H1 (cell line): ENCODE results near the gene COL27A1. TPM values are rescaled to one million over a fixed set of nuclear protein-coding genes. Genes with fewer than 3 reads are reported as not detected.

Experiments
- CTCF ChIA-PET: fragments of 300-600 bp; sonication (Branson Sonifier 250); formaldehyde crosslinking; loops from one replicate; lab custom pipeline; 2021; ENCODE audit not compliant: partially characterized antibody; lab: Charles Lee
- POLR2A ChIA-PET: fragments of 300-600 bp; sonication (Branson Sonifier 250); formaldehyde crosslinking; loops from one replicate; lab custom pipeline; 2021; ENCODE audit warnings: inconsistent platforms; ENCODE audit not compliant: partially characterized antibody; lab: Charles Lee
- DNase-seq, 2 experiments: peaks; one replicate each; pipeline versions ENCODE4 v3.0.0 to v3.0.0-alpha.2; 2010 to 2022; ENCODE audit warnings: low spot score in 2 of 2, low read depth in 1 of 2, mixed read lengths in 1 of 2
- FAIRE-seq: peaks from 2 replicates; lab custom pipeline; 2011; peaks lifted over from hg19 to GRCh38; lab: Jason Lieb, UNC
- H2AFZ ChIP-seq: 2 replicates; pipeline ENCODE4 v1.8.1; 2012; ENCODE audit warnings: low read length, inconsistent platforms
- H2AK5ac ChIP-seq: 2 replicates; pipeline ENCODE4 v1.6.1; 2013; ENCODE audit warnings: low read depth, low read length
- H2BK120ac ChIP-seq: replicated peaks from 2 replicates; pipeline ENCODE3; 2013; ENCODE audit warnings: low read depth, low read length, inconsistent platforms
- H2BK12ac ChIP-seq: 2 replicates; pipeline ENCODE4 v1.6.1; 2013; ENCODE audit warnings: low read depth, low read length
- H2BK15ac ChIP-seq: 2 replicates; pipeline ENCODE4 v1.6.1; 2013; ENCODE audit warnings: low read length
- H2BK20ac ChIP-seq: 2 replicates; pipeline ENCODE4 v1.6.1; 2013; ENCODE audit warnings: low read length
- H2BK5ac ChIP-seq: 2 replicates; pipeline ENCODE4 v1.6.1; 2013; ENCODE audit warnings: low read depth, low read length
- H3K14ac ChIP-seq: 2 replicates; pipeline ENCODE4 v1.6.1; 2013; ENCODE audit warnings: inconsistent platforms; ENCODE audit not compliant: insufficient read length
- H3K18ac ChIP-seq: 2 replicates; pipeline ENCODE4 v1.6.1; 2013; ENCODE audit warnings: low read length; ENCODE audit errors: extremely low read depth
- H3K23ac ChIP-seq: 2 replicates; pipeline ENCODE4 v1.6.1; 2013; ENCODE audit warnings: inconsistent platforms; ENCODE audit not compliant: insufficient read length
- H3K23me2 ChIP-seq: 2 replicates; pipeline ENCODE4 v1.6.1; 2013; ENCODE audit warnings: low read depth, low read length
- H3K27ac ChIP-seq: 2 replicates; pipeline ENCODE4 v1.6.1; 2011; ENCODE audit warnings: low read depth, low read length, inconsistent platforms
- H3K27me3 ChIP-seq, 4 experiments: replicated peaks in 1 of 4; 1 replicate in 1 of 4; 2 replicates in 3 of 4; pipeline versions ENCODE4 v1.6.1 to v1.8.1; 2011 to 2013; ENCODE audit warnings: low read length in 3 of 4, mild to moderate bottlenecking in 3 of 4, inconsistent platforms in 2 of 4, mixed read lengths in 2 of 4, moderate library complexity in 1 of 4; ENCODE audit not compliant: control insufficient read depth in 3 of 4, insufficient read depth in 3 of 4; ENCODE audit errors: extremely low read depth in 1 of 4
- H3K36me3 ChIP-seq, 4 experiments: 2 replicates each; pipeline versions ENCODE4 v1.6.1 to v1.8.1; 2011 to 2013; ENCODE audit warnings: mild to moderate bottlenecking in 4 of 4, low read length in 3 of 4, moderate library complexity in 2 of 4, control low read depth in 1 of 4, inconsistent platforms in 1 of 4; ENCODE audit not compliant: insufficient read depth in 4 of 4, control insufficient read depth in 2 of 4
- H3K4ac ChIP-seq: replicated peaks from 2 replicates; pipeline ENCODE3; 2013; ENCODE audit warnings: low read length, low read depth, mixed read lengths, inconsistent platforms; ENCODE audit not compliant: insufficient read length
- H3K4me1 ChIP-seq, 4 experiments: replicated peaks in 1 of 4; 1 replicate in 1 of 4; 2 replicates in 3 of 4; pipeline versions ENCODE4 v1.6.1 to v1.8.1; 2011 to 2013; ENCODE audit warnings: low read length in 3 of 4, inconsistent platforms in 2 of 4, mixed read lengths in 1 of 4; ENCODE audit not compliant: insufficient read depth in 4 of 4, control insufficient read depth in 3 of 4
- H3K4me2 ChIP-seq, 2 experiments: 2 replicates each; pipeline versions ENCODE4 v1.6.1 to v1.8.1; 2011 to 2013; ENCODE audit warnings: low read depth in 2 of 2, low read length in 2 of 2, control low read depth in 1 of 2, inconsistent platforms in 1 of 2, mild to moderate bottlenecking in 1 of 2; ENCODE audit not compliant: insufficient read depth in 1 of 2
- H3K4me3 ChIP-seq, 4 experiments: fragments of 200-600, 300-600 bp in 1 of 4; sonication (generic), shearing (Covaris generic), sonication (Bioruptor Twin) in 1 of 4; 2 replicates each; pipeline versions ENCODE4 v1.5.1 to v1.8.1; 2011 to 2016; ENCODE audit warnings: low read length in 4 of 4, low read depth in 3 of 4, control low read depth in 2 of 4, inconsistent platforms in 2 of 4, mild to moderate bottlenecking in 2 of 4, mixed read lengths in 1 of 4, moderate library complexity in 1 of 4; ENCODE audit not compliant: insufficient read depth in 2 of 4; ENCODE audit errors: extremely low read depth in 1 of 4
- H3K56ac ChIP-seq: replicated peaks from 2 replicates; pipeline ENCODE3; 2013; ENCODE audit warnings: low read depth, mild to moderate bottlenecking, mixed read lengths, low read length, inconsistent platforms; ENCODE audit not compliant: insufficient read length
- H3K79me1 ChIP-seq: 2 replicates; pipeline ENCODE4 v1.6.1; 2013; ENCODE audit warnings: low read depth, low read length, control low read depth
- H3K79me2 ChIP-seq, 2 experiments: 2 replicates each; pipeline versions ENCODE4 v1.6.1 to v1.8.1; 2012 to 2013; ENCODE audit warnings: low read length in 2 of 2, mild to moderate bottlenecking in 2 of 2, inconsistent platforms in 1 of 2; ENCODE audit not compliant: insufficient read depth in 2 of 2, control insufficient read depth in 1 of 2
- H3K9ac ChIP-seq, 4 experiments: replicated peaks in 1 of 4; 1 replicate in 1 of 4; 2 replicates in 3 of 4; pipeline versions ENCODE4 v1.6.1 to v1.8.1; 2011 to 2013; ENCODE audit warnings: low read depth in 3 of 4, low read length in 3 of 4, control low read depth in 2 of 4, mild to moderate bottlenecking in 2 of 4, moderate library complexity in 2 of 4, inconsistent platforms in 1 of 4; ENCODE audit errors: extremely low read depth in 1 of 4
- H3K9me3 ChIP-seq, 2 experiments: 2 replicates each; pipeline versions ENCODE4 v1.6.1 to v1.8.1; 2012 to 2013; ENCODE audit warnings: mild to moderate bottlenecking in 2 of 2, moderate library complexity in 2 of 2, control low read depth in 1 of 2, inconsistent platforms in 1 of 2, low read depth in 1 of 2, low read length in 1 of 2, mixed read lengths in 1 of 2; ENCODE audit not compliant: insufficient read depth in 2 of 2
- H4K20me1 ChIP-seq, 2 experiments: replicated peaks in 1 of 2; 2 replicates each; pipeline versions ENCODE3 to v1.8.1; 2011 to 2013; ENCODE audit warnings: inconsistent platforms in 2 of 2, low read length in 2 of 2, mild to moderate bottlenecking in 1 of 2; ENCODE audit not compliant: insufficient read depth in 2 of 2, control insufficient read depth in 1 of 2
- H4K5ac ChIP-seq: 2 replicates; pipeline ENCODE4 v1.6.1; 2013; ENCODE audit warnings: low read length, low read depth, mixed read lengths, inconsistent platforms; ENCODE audit not compliant: insufficient read length
- H4K8ac ChIP-seq: 2 replicates; pipeline ENCODE4 v1.8.0; 2013; ENCODE audit warnings: mild to moderate bottlenecking, moderate library complexity, low read length, inconsistent platforms; ENCODE audit not compliant: insufficient read depth; ENCODE audit errors: extremely low read depth
- H4K91ac ChIP-seq: replicated peaks from 2 replicates; pipeline ENCODE3; 2013; ENCODE audit warnings: low read length, mixed read lengths, inconsistent platforms; ENCODE audit not compliant: insufficient read length
- WGBS, 2 experiments: shearing (Covaris generic) in 1 of 2; methylation state at CpG; one replicate each; pipeline versions ENCODE4 v1.1.6 to v1.1.7; 2013 to 2015; ENCODE audit warnings: low lambda C conversion rate in 2 of 2, mixed read lengths in 2 of 2, inconsistent platforms in 1 of 2, low coverage in 1 of 2, missing lambda C conversion rate in 1 of 2; ENCODE audit not compliant: insufficient replicate concordance in 2 of 2, insufficient coverage in 1 of 2, insufficient read length in 1 of 2; ENCODE audit errors: extremely low coverage in 1 of 2, missing lambda C conversion rate in 1 of 2; 5-methylcytosine and 5-hydroxymethylcytosine counted together
- polyA plus RNA-seq, 7 experiments: library from polyadenylated mRNA; depleted of rRNA in 3 of 7; stranded (reverse) in 5 of 7; unstranded in 2 of 7; fragments of >200 nt in 5 of 7; fragments of 200-250 nt in 2 of 7; gene quantifications; 1 replicate in 5 of 7; 2 replicates in 1 of 7; 4 replicates in 1 of 7; pipeline versions ENCODE4 v1.2.1 to v1.2.3, GENCODE V29; 2011 to 2013; ENCODE audit warnings: missing spikeins in 2 of 7, mixed read lengths in 2 of 7
- total RNA-seq: library from RNA; stranded (reverse); fragmentation: NEBNext Ultra II Directional; extraction: Animal tissue kit (Norgen Biotek cat#: 25700); gene quantifications from 2 replicates; pipeline ENCODE4 v1.2.1, GENCODE V29; 2021

The COL27A1 gene
- total and polyA plus RNA-seq, 2 of the 8 experiments (the other 6 are each of a cell fraction or from before 2014, with no cell fraction given) = 15.1 to 22.8 TPM

DNA sequence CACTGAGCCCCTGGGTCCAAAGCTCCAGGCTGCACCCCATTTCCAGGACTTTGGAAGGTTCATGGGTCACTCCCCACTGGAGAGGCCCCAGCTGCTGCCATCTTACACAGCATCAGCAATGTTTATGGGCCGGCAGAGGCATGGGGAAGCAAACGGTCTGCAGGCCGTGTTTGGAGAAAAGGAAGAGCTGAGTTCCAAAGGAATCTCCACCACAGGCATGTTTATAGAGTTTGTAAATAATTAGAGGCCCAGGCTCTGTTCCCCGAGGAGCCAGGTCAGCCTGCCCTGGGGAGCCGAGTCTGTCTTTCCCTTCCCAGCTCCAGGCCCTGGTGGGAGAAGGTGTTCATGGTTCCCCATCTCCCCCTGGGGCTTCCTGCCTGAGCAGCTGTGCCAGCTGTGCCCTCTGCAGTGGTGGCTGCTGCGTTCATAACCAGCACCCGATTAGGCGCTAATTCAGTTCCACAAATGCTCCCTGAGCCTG, 64.8 kb downstream of the COL27A1 start:
- DNase-seq (no peak), FAIRE-seq (no peak)
- no peak overlapping the region for H2AK5ac ChIP-seq
- H2BK12ac ChIP-seq = no peak overlapping the region
- H3K4me3 ChIP-seq = no peak overlapping the region
- no peak overlapping the region for H2BK20ac ChIP-seq
- peaks cover 0 to 2% (median under 1%) of the 10 kb centered on the region in 4 experiments; a peak in 3 of 7 replicates for H3K4me1 ChIP-seq
- H3K56ac ChIP-seq = no peak overlapping the region
- no peaks in the 10 kb centered on the region for H3K27me3 ChIP-seq
- H2AFZ ChIP-seq = no peak overlapping the region
- H3K79me1 ChIP-seq = no peaks in the 10 kb centered on the region; the same call in 1 of the 2 replicates
- H3K9ac ChIP-seq = no peak overlapping the region
- no peak overlapping the region for H3K4ac ChIP-seq
- no peak overlapping the region for H3K14ac ChIP-seq
- ChIA-PET CTCF (interaction anchor here (0.8 to 2.2 kb wide), 6 partner anchors 9 to 112 kb away, joined by 3 to 6 read pairs (median 4); no protein-coding TSS in a partner anchor), POLR2A (interaction anchor here (1.2 kb wide), 1 partner anchor 50 kb away, joined by 3 read pairs; no protein-coding TSS in a partner anchor)
- no peak overlapping the region for H2BK5ac ChIP-seq
- no peak overlapping the region for H4K8ac ChIP-seq
- peaks cover 2 to 3% of the 10 kb centered on the region in 2 experiments for H4K20me1 ChIP-seq
- no peaks in the 10 kb centered on the region for H3K23me2 ChIP-seq
- H3K18ac ChIP-seq = no peak overlapping the region
- no peak overlapping the region for H4K5ac ChIP-seq
- H3K9me3 ChIP-seq = no peaks in the 10 kb centered on the region
- H3K36me3 ChIP-seq = no peaks in the 10 kb centered on the region; a peak in 1 of 8 replicates
- no peak overlapping the region for H3K4me2 ChIP-seq
- H3K23ac ChIP-seq = no peak overlapping the region
- no peaks in the 10 kb centered on the region for H3K79me2 ChIP-seq
- H2BK15ac ChIP-seq = no peak overlapping the region
- no peak overlapping the region for H2BK120ac ChIP-seq
- WGBS, 2 experiments = 93% methylated on average over 8 of the region's 8 CpGs; no CpG with 5 or more reads in 1 of the 2 experiments
- no peak overlapping the region for H4K91ac ChIP-seq
- no peak overlapping the region for H3K27ac ChIP-seq
